ENCODE results near the gene NXNL2. TPM values are rescaled to one million over a fixed set of nuclear protein-coding genes. Genes with fewer than 3 reads are reported as not detected.

Gene NXNL2
- polyA plus RNA-seq, 4 donors, result 0.10 to 0.31 TPM; not detected in 2

DNA sequence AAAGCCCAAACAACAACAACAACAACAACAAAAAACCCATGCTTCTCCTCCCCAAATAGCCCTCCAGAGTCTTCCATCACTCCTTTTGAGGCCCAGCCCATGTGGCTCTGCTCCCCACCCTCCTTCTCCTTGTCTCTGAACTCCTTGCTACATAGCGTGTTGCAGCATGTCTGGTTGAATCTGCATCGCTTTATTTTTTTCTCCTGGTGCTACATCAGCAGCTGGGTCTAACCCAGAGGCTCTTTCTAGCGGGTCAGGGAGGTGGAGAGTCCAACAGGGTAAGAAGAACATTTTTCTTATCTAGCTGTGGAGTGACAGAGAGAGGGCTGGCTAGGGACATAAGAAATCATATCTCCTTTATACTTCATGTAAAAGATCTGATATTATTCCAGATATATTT, 18.4 kb downstream of the NXNL2 start:
- DNase-seq (no peak), FAIRE-seq (no peak)
- no peak overlapping the region for H3K27ac ChIP-seq (ENCODE audit: low read depth in 1 of 3, low read length in 2 of 3)
- no peaks in the 10 kb centered on the region for H3K4me1 ChIP-seq (ENCODE audit: control insufficient read depth in 3 of 3, insufficient read depth in 2 of 3, low read depth in 1 of 3, low read length in 2 of 3)
- H3K27me3 ChIP-seq (ENCODE audit: control insufficient read depth in 3 of 3, insufficient read depth in 3 of 3, low read length in 3 of 3), result peaks cover 0 to 4% (median 0%) of the 10 kb centered on the region in 3 donors
- whole genome bisulfite sequencing, 3 donors, result 64 to 77% (median 76%) methylated on average over 3 of the region's 3 CpGs
- H3K36me3 ChIP-seq (ENCODE audit: control insufficient read depth in 3 of 3, insufficient read depth in 2 of 3, low read depth in 1 of 3, low read length in 3 of 3), result no peaks in the 10 kb centered on the region
- H3K9me3 ChIP-seq (ENCODE audit: control insufficient read depth in 2 of 2, insufficient read depth in 1 of 2, low read depth in 1 of 2, low read length in 1 of 2), result peaks cover 0 to 4% of the 10 kb centered on the region in 2 donors
- no peak overlapping the region for H3K4me3 ChIP-seq (ENCODE audit: low read depth in 1 of 3, low read length in 3 of 3)

DNA sequence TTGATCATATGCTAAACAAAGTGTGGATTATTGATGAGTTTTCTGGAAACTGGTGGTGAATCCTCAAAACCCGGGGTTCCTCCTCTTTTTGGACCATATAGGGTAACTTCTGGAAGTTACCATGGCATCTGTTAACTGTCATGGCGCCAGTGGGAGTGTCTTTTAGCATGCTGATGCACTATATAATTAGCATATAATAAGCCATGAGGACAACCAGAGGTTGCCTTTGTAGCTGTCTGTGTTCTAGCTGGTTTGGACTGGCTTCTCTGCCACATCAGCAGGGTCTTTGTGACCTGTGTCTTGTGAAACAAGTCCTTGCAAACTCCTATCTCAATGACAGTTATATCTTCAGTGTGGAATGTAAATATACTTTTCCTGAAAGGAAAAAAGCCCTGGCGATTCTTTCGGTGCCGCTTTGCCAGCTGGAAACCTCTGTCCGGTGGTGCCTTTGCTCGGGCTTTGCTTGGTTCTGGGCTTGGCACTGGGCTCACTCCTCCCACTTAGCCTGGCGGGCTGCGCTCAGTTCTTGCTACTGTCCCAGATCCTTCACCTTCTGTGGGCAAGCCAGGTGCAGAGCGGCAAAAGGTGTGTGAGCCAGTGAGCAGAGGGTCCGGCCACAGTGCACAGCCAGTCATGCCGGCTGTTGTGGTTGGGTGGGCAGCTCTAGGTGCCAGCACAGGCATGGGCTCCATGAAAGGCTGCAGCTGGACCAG, 20.4 kb downstream of the NXNL2 start:
- no peak for FAIRE-seq
- H3K27me3 ChIP-seq (ENCODE audit: control insufficient read depth in 3 of 3, insufficient read depth in 3 of 3, low read length in 3 of 3), result peaks cover 0 to 4% (median 0%) of the 10 kb centered on the region in 3 donors
- WGBS, 3 donors, result 84 to 89% (median 86%) methylated on average over 12 of the region's 12 CpGs

DNA sequence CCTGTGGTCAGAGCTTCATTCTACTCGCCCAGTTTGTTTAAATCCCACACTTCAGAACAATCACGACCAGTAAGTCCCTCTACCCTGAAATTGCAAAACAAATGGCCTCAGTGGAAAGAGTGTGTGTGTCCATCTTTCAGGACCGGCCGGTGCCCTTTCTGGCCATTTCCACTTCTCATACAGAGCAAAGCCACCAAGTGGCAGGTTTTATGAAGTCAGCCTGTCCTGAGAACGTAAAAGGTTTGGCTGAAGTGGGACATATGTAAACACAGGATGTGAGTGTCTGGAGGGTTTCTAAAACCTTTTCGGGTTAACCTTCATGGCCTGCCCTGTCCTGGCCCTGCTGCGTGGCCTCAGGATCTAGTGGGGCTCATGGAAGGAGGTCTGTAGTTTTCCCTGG, 24.7 kb downstream of the NXNL2 start:
- 59 to 76% (median 72%) methylated on average over 7 of the region's 7 CpGs for WGBS, 3 donors
- H3K27me3 ChIP-seq (ENCODE audit: control insufficient read depth in 3 of 3, insufficient read depth in 3 of 3, low read length in 3 of 3), result peaks cover 0 to 4% (median 0%) of the 10 kb centered on the region in 3 donors
- H3K4me1 ChIP-seq (ENCODE audit: control insufficient read depth in 3 of 3, insufficient read depth in 2 of 3, low read depth in 1 of 3, low read length in 2 of 3), result no peaks in the 10 kb centered on the region
- no peak overlapping the region for H3K4me3 ChIP-seq (ENCODE audit: low read depth in 1 of 3, low read length in 3 of 3)
- H3K36me3 ChIP-seq (ENCODE audit: control insufficient read depth in 3 of 3, insufficient read depth in 2 of 3, low read depth in 1 of 3, low read length in 3 of 3), result no peaks in the 10 kb centered on the region
- no peak for DNase-seq
- FAIRE-seq, result no peak
- no peak overlapping the region for H3K27ac ChIP-seq (ENCODE audit: low read depth in 1 of 3, low read length in 2 of 3)
- H3K9me3 ChIP-seq (ENCODE audit: control insufficient read depth in 2 of 2, insufficient read depth in 1 of 2, low read depth in 1 of 2, low read length in 1 of 2), result no peaks in the 10 kb centered on the region

More for the DNA sequence above, 20.4 kb downstream of the NXNL2 start:
- Histone ChIP-seq H3K9me3 (ENCODE audit: control insufficient read depth in 2 of 2, insufficient read depth in 1 of 2, low read depth in 1 of 2, low read length in 1 of 2) (no peaks in the 10 kb centered on the region), H3K27ac (ENCODE audit: low read depth in 1 of 3, low read length in 2 of 3) (no peak overlapping the region), H3K36me3 (ENCODE audit: control insufficient read depth in 3 of 3, insufficient read depth in 2 of 3, low read depth in 1 of 3, low read length in 3 of 3) (no peaks in the 10 kb centered on the region), H3K4me3 (ENCODE audit: low read depth in 1 of 3, low read length in 3 of 3) (no peak overlapping the region), H3K4me1 (ENCODE audit: control insufficient read depth in 3 of 3, insufficient read depth in 2 of 3, low read depth in 1 of 3, low read length in 2 of 3) (no peaks in the 10 kb centered on the region)
- DNase-seq, result no peak

DNA sequence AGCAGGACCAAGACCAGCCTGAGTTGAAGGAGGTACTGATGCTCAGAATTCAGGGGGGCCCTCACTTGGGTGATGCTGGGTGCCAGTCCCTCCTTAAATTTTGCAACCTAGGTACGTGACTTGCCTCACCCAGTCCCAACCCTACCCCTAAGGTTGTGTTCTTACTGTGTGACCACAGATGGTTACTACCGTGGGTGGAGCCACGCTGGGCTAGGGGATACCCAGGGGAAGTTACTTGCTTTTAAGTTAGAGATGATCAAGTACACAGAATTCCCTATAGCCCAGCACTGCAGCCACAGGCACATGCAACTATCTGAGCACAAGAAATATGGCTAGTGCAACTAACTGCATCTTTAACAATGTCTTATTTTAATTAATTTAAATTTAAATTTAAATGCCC, 32.9 kb downstream of the NXNL2 start:
- Histone ChIP-seq H3K27me3 (ENCODE audit: control insufficient read depth in 3 of 3, insufficient read depth in 3 of 3, low read length in 3 of 3) (no peaks in the 10 kb centered on the region), H3K36me3 (ENCODE audit: control insufficient read depth in 3 of 3, insufficient read depth in 2 of 3, low read depth in 1 of 3, low read length in 3 of 3) (no peaks in the 10 kb centered on the region), H3K4me1 (ENCODE audit: control insufficient read depth in 3 of 3, insufficient read depth in 2 of 3, low read depth in 1 of 3, low read length in 2 of 3) (no peaks in the 10 kb centered on the region), H3K4me3 (ENCODE audit: low read depth in 1 of 3, low read length in 3 of 3) (no peak overlapping the region), H3K9me3 (ENCODE audit: control insufficient read depth in 2 of 2, insufficient read depth in 1 of 2, low read depth in 1 of 2, low read length in 1 of 2) (no peaks in the 10 kb centered on the region), H3K27ac (ENCODE audit: low read depth in 1 of 3, low read length in 2 of 3) (no peak overlapping the region)
- FAIRE-seq, result no peak
- 65 to 76% (median 70%) methylated on average over 3 of the region's 3 CpGs for WGBS, 3 donors
- DNase-seq, result no peak

DNA sequence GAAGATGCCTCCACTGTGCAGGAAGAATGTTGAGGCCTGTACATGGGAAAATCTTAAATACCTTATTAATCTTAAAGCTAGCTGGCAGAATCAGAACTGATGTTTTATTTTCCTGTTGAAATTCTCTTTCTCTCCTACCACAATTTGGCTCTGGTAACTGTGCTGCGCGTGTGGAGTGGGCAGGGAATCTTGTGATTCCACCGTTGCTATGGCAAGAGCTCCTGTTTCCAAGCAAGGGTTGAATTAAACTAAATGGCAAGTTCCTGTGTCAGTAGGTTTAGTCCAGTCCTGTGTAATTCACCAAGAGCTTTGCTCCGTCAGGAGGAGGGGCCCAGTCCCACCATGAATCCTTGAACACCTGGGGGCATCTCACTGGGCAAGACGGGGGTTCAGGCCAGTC, 36.4 kb downstream of the NXNL2 start:
- FAIRE-seq, result no peak
- Histone ChIP-seq H3K9me3 (ENCODE audit: control insufficient read depth in 2 of 2, insufficient read depth in 1 of 2, low read depth in 1 of 2, low read length in 1 of 2) (no peaks in the 10 kb centered on the region), H3K4me1 (ENCODE audit: control insufficient read depth in 3 of 3, insufficient read depth in 2 of 3, low read depth in 1 of 3, low read length in 2 of 3) (no peaks in the 10 kb centered on the region), H3K27me3 (ENCODE audit: control insufficient read depth in 3 of 3, insufficient read depth in 3 of 3, low read length in 3 of 3) (no peaks in the 10 kb centered on the region), H3K27ac (ENCODE audit: low read depth in 1 of 3, low read length in 2 of 3) (no peak overlapping the region), H3K4me3 (ENCODE audit: low read depth in 1 of 3, low read length in 3 of 3) (no peak overlapping the region), H3K36me3 (ENCODE audit: control insufficient read depth in 3 of 3, insufficient read depth in 2 of 3, low read depth in 1 of 3, low read length in 3 of 3) (no peaks in the 10 kb centered on the region)
- 83 to 89% (median 84%) methylated on average over 5 of the region's 5 CpGs for WGBS, 3 donors
- no peak for DNase-seq

DNA sequence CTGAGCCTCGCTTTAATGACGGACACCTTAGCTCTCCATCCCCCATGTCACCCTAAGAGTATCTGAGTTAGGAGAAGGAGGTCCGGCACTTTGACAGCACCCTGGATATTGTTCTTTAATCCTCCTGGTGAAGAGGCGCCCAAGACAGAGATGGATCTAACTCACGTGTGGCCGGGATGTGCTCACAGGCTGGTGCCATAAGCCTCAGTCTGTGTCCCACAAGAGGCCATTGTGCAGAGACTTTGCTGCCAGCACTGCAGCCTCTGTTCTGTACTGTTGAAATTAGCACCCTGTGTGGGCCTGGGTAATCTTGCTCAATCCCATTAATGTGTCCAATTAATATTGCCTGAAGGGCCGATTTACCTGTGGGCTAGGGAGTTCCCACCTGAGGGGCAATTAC, 37.7 kb downstream of the NXNL2 start:
- H3K27me3 ChIP-seq (ENCODE audit: control insufficient read depth in 3 of 3, insufficient read depth in 3 of 3, low read length in 3 of 3), result no peaks in the 10 kb centered on the region
- H3K27ac ChIP-seq (ENCODE audit: low read depth in 1 of 3, low read length in 2 of 3), result no peak overlapping the region
- H3K4me1 ChIP-seq (ENCODE audit: control insufficient read depth in 3 of 3, insufficient read depth in 2 of 3, low read depth in 1 of 3, low read length in 2 of 3), result no peaks in the 10 kb centered on the region
- H3K9me3 ChIP-seq (ENCODE audit: control insufficient read depth in 2 of 2, insufficient read depth in 1 of 2, low read depth in 1 of 2, low read length in 1 of 2), result no peaks in the 10 kb centered on the region
- 85 to 91% (median 91%) methylated on average over 7 of the region's 7 CpGs for WGBS, 3 donors
- H3K4me3 ChIP-seq (ENCODE audit: low read depth in 1 of 3, low read length in 3 of 3), result no peak overlapping the region
- FAIRE-seq (no peak), DNase-seq (no peak)
- H3K36me3 ChIP-seq (ENCODE audit: control insufficient read depth in 3 of 3, insufficient read depth in 2 of 3, low read depth in 1 of 3, low read length in 3 of 3), result no peaks in the 10 kb centered on the region

DNA sequence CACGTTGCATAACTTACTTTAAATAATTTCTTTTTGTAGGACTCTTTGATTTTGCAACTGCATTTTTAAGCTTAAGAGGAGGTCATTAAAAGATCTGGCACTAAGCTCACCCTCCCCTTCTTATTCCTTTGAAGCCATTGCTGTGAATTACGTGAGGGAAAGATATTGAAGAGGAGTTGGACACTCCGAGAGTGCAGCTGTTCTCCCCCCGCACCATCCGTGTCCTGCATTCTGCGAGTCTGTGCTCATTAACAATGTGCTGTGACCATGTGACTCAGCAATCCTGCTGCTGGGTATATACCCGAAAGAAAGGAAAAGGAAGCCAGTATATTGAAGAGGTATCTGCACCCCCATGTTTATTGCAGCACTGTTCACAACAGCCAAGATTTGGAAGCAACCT, 40.0 kb downstream of the NXNL2 start:
- Histone ChIP-seq H3K36me3 (ENCODE audit: control insufficient read depth in 3 of 3, insufficient read depth in 2 of 3, low read depth in 1 of 3, low read length in 3 of 3) (no peaks in the 10 kb centered on the region), H3K27ac (ENCODE audit: low read depth in 1 of 3, low read length in 2 of 3) (no peak overlapping the region), H3K27me3 (ENCODE audit: control insufficient read depth in 3 of 3, insufficient read depth in 3 of 3, low read length in 3 of 3) (no peaks in the 10 kb centered on the region), H3K4me1 (ENCODE audit: control insufficient read depth in 3 of 3, insufficient read depth in 2 of 3, low read depth in 1 of 3, low read length in 2 of 3) (peaks cover 0 to 2% (median 0%) of the 10 kb centered on the region in 3 donors), H3K9me3 (ENCODE audit: control insufficient read depth in 2 of 2, insufficient read depth in 1 of 2, low read depth in 1 of 2, low read length in 1 of 2) (no peaks in the 10 kb centered on the region), H3K4me3 (ENCODE audit: low read depth in 1 of 3, low read length in 3 of 3) (no peak overlapping the region)
- DNase-seq (no peak), FAIRE-seq (no peak)
- 38 to 41% (median 40%) methylated on average over 7 of the region's 7 CpGs for WGBS, 3 donors

DNA sequence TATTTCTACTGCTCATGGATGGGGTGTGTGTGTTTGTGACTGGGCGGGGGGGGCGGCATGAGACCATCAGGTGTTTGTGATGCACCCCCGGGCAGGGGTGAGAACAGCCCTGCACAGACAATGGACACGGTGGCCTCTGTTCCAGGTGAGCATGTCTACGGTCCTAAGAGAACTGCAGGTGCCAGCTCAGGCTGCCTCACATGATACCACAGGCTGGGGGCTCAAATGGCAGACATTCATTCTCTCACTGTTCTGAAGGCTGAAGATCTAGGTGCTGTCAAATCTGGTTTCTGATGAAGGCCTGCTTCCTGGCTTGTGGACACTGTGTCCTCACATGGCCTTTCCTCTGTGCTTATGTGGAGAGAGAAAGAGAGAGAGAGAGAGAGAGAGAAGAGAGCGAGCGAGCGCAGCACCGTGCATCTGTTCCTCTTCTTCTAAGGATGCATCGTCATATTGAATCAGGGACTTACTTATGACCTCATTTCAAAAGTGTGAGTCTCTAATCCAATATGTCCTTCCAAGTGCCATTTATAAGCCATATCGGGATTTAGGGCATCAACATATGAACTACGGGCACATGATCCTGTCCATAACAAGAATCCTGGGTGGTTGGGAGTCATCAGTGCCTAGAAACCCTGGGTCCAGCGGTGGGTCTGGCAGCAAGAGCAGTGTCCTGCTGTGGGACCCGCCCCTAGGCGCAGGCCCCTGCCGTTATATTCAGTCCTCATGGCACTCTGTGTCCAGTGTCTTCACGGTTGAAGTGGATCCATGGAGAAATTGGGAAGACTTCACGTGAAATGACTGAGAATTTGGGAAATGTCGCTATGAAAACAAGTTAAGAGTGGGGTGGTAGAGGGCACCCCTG, 42.5 kb downstream of the NXNL2 start:
- 88 to 92% (median 88%) methylated on average over 19 of the region's 19 CpGs for WGBS, 3 donors
- Histone ChIP-seq H3K27ac (ENCODE audit: low read depth in 1 of 3, low read length in 2 of 3) (no peak overlapping the region), H3K9me3 (ENCODE audit: control insufficient read depth in 2 of 2, insufficient read depth in 1 of 2, low read depth in 1 of 2, low read length in 1 of 2) (no peaks in the 10 kb centered on the region), H3K4me3 (ENCODE audit: low read depth in 1 of 3, low read length in 3 of 3) (no peak overlapping the region), H3K4me1 (ENCODE audit: control insufficient read depth in 3 of 3, insufficient read depth in 2 of 3, low read depth in 1 of 3, low read length in 2 of 3) (peaks cover 0 to 2% (median 0%) of the 10 kb centered on the region in 3 donors), H3K27me3 (ENCODE audit: control insufficient read depth in 3 of 3, insufficient read depth in 3 of 3, low read length in 3 of 3) (no peaks in the 10 kb centered on the region), H3K36me3 (ENCODE audit: control insufficient read depth in 3 of 3, insufficient read depth in 2 of 3, low read depth in 1 of 3, low read length in 3 of 3) (no peaks in the 10 kb centered on the region)
- DNase-seq, result no peak
- FAIRE-seq, result no peak

Measured in small intestine (tissue), 7 donors.